Fibroblast of skin of left quadriceps (primary cell): ENCODE measurements around the gene PKN2.
"Not testable (repeated sequence)": the region's sequence is repeated elsewhere in the genome, so short reads cannot be mapped to it uniquely, and the experiment has no call there.

Experiments
- DNase-seq, 2 experiments: peaks; one replicate each; pipeline ENCODE4 v3.0.0-alpha.2; 2013; ENCODE audit warnings: low read depth in 2 of 2

The PKN2 gene

GRCh38 chr1:88787023-88787903 is 103.2 kb downstream of the PKN2 start:
- DNase-seq, result no peak

- DNase-seq, result no peak
These were observed 107.1 kb downstream of the PKN2 start for GRCh38 chr1:88791192-88791591.

- DNase-seq, result no peak
These were observed 115.4 kb downstream of the PKN2 start for GRCh38 chr1:88799491-88799890.

GRCh38 chr1:88800382-88801051 is 116.4 kb downstream of the PKN2 start:
- no peak for DNase-seq

GRCh38 chr1:88801575-88802208 is 117.6 kb downstream of the PKN2 start:
- no peak for DNase-seq

- no peak for DNase-seq
These were observed 118.3 kb downstream of the PKN2 start for GRCh38 chr1:88802404-88802803.

- peak; percentile 49 to 51 for DNase-seq
These were observed 118.9 kb downstream of the PKN2 start for GRCh38 chr1:88802950-88803349.

GRCh38 chr1:88803444-88803843 is 119.4 kb downstream of the PKN2 start:
- no peak for DNase-seq

- no peak for DNase-seq
These were observed 128.3 kb downstream of the PKN2 start for GRCh38 chr1:88812366-88812765.

GRCh38 chr1:88813471-88813870 is 129.4 kb downstream of the PKN2 start:
- DNase-seq, result no peak

- DNase-seq, result not testable (repeated sequence)
These were observed 135.6 kb downstream of the PKN2 start for GRCh38 chr1:88819642-88820041.

- no peak for DNase-seq
These were observed 141.6 kb downstream of the PKN2 start for GRCh38 chr1:88825721-88826120.

GRCh38 chr1:88847643-88848042 is 163.6 kb downstream of the PKN2 start:
- DNase-seq, result no peak

GRCh38 chr1:88851303-88852063 is 167.4 kb downstream of the PKN2 start:
- DNase-seq, result no peak

GRCh38 chr1:88867743-88868521 is 183.9 kb downstream of the PKN2 start:
- DNase-seq, result peak; percentile 49 to 53

- DNase-seq, result not testable (repeated sequence)
These were observed 185.6 kb downstream of the PKN2 start for GRCh38 chr1:88869644-88870043.

- DNase-seq, result no peak
These were observed 189.8 kb downstream of the PKN2 start for GRCh38 chr1:88873737-88874349.

GRCh38 chr1:88875595-88875994 is 191.5 kb downstream of the PKN2 start:
- no peak for DNase-seq

- no peak for DNase-seq
These were observed 192.7 kb downstream of the PKN2 start for GRCh38 chr1:88876573-88877365.

- DNase-seq, result no peak
These were observed 193.3 kb downstream of the PKN2 start for GRCh38 chr1:88877382-88877825.
